Panc1 (cell line): Measurements from ENCODE around the gene CCL16. TPM values are rescaled to one million over a fixed set of nuclear protein-coding genes. Genes with fewer than 3 reads are reported as not detected.

Experiments
- ATAC-seq: fragments of 200-7000 bp; cut with Tn5 transposase; 2 replicates; pipeline ENCODE4 v1.9.1; 2020; ENCODE audit warnings: mild to moderate bottlenecking, moderate library complexity
- BruUV-seq: library from RNA; stranded (reverse); fragments of 400-500 nt; replicated peaks from 2 replicates; lab custom pipeline; 2021; lab: Mats Ljungman, UMichigan
- CTCF ChIA-PET: fragments of 300-600 bp; sonication (Branson Sonifier 250); formaldehyde crosslinking; loops from one replicate; lab custom pipeline; 2022; ENCODE audit warnings: antibody characterized with exemption; lab: Charles Lee
- POLR2A ChIA-PET: fragments of 300-600 bp; sonication (Branson Sonifier 250); formaldehyde crosslinking; loops from one replicate; lab custom pipeline; 2022; ENCODE audit warnings: antibody characterized with exemption; lab: Charles Lee
- DNase-seq: peaks from one replicate; pipeline ENCODE4 v3.0.0-alpha.2; 2010; ENCODE audit warnings: low read depth, low spot score
- H3K27ac ChIP-seq: 2 replicates; pipeline ENCODE4 v1.5.1; 2011; ENCODE audit warnings: mild to moderate bottlenecking, low read length, inconsistent platforms
- H3K27me3 ChIP-seq: fragments of 200-500 bp; sonication (Bioruptor generic); 2 replicates; pipeline ENCODE4 v1.6.0; 2014; ENCODE audit warnings: low read length, inconsistent platforms; ENCODE audit not compliant: control insufficient read depth, insufficient read depth
- H3K36me3 ChIP-seq: fragments of 200-500 bp; sonication (Bioruptor generic); 2 replicates; pipeline ENCODE4 v1.5.1; 2014; ENCODE audit warnings: inconsistent platforms, mild to moderate bottlenecking, low read length, moderate library complexity; ENCODE audit not compliant: control insufficient read depth, insufficient read depth
- H3K4me1 ChIP-seq: 2 replicates; pipeline ENCODE4 v1.5.1; 2011; ENCODE audit warnings: inconsistent platforms, mild to moderate bottlenecking, low read length, moderate library complexity; ENCODE audit not compliant: control insufficient read depth, insufficient read depth
- H3K4me3 ChIP-seq, 2 experiments: 2 replicates each; pipeline ENCODE4 v1.5.1; 2011 to 2012; ENCODE audit warnings: low read depth in 2 of 2, low read length in 2 of 2, mild to moderate bottlenecking in 2 of 2, inconsistent platforms in 1 of 2, moderate library complexity in 1 of 2
- H3K9me3 ChIP-seq: fragments of 200-500 bp; sonication (Bioruptor generic); 2 replicates; pipeline ENCODE4 v1.5.1; 2014; ENCODE audit warnings: low read depth, mild to moderate bottlenecking, inconsistent platforms, low read length, moderate library complexity; ENCODE audit not compliant: control insufficient read depth, insufficient read depth
- CTCF ChIP-seq: fragments of 450-650 bp; IDR thresholded peaks from 2 replicates; pipeline ENCODE4 v1.5.1; 2017; ENCODE audit warnings: mild to moderate bottlenecking
- POLR2AphosphoS5 ChIP-seq: IDR thresholded peaks from 2 replicates; pipeline ENCODE4 v1.6.1; 2012; ENCODE audit warnings: mild to moderate bottlenecking, low read depth, low read length, moderate library complexity
- SIN3A ChIP-seq: IDR thresholded peaks from 2 replicates; pipeline ENCODE4 v1.6.1; 2012; ENCODE audit warnings: low read depth, mild to moderate bottlenecking, low read length, moderate library complexity, borderline replicate concordance; ENCODE audit not compliant: insufficient read depth
- TCF7L2 ChIP-seq: IDR thresholded peaks from 2 replicates; pipeline ENCODE4 v1.6.1; 2011; ENCODE audit warnings: mild to moderate bottlenecking, low read depth, low read length, inconsistent platforms
- in situ Hi-C: cut with HindIII; loops from 2 replicates; pipeline ENCODE4 v1.10.0; 2016; ENCODE audit warnings: low sequenced_read_pairs, low pct_unique_long_range_greater_than_20kb
- intact Hi-C: fragments of 100-400 bp; cut with micrococcal nuclease; formaldehyde crosslinking; loops from one replicate; pipeline ENCODE4 v1.10.0; 2022; ENCODE audit not compliant: unreplicated experiment
- total RNA-seq: library from RNA; stranded (reverse); gene quantifications from one replicate; pipeline ENCODE4 v1.2.1, GENCODE V29; 2021; ENCODE audit not compliant: unreplicated experiment
- TF ChIP-seq, protein P1 (sequence below), 2 experiments: IDR thresholded peaks; 2 replicates each; pipeline ENCODE4 v1.6.1; 2011 to 2012; ENCODE audit warnings: low read depth in 2 of 2, control low read depth in 1 of 2, low read length in 1 of 2, mild to moderate bottlenecking in 1 of 2, moderate library complexity in 1 of 2; ENCODE audit not compliant: insufficient read depth in 1 of 2

CCL16 gene
- total RNA-seq, 1 experiment from 2014 or later, result not detected

DNA sequence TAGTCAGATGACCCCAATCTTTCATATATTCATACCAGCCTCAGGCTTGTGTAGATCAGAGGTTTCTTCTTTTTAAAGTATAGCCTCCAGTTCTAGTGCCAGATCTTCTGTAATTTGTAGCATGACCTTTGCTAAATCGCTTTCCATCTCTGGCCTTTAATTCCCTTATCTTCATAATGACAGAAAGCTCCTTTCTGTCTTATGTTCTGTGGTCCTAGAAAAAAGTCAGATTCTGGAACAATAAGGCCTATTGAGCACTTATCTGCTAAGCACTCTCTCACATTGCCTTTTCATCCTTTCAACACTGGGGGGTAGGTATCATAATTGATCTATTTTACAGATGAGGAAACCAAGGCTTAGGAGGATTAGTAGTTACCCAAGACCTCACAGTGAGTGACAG is 9.2 kb downstream of the CCL16 start:
- in situ Hi-C loops, result no loop called here
- CTCF ChIA-PET, result no interaction called here
- POLR2A ChIA-PET, result no interaction called here

DNA sequence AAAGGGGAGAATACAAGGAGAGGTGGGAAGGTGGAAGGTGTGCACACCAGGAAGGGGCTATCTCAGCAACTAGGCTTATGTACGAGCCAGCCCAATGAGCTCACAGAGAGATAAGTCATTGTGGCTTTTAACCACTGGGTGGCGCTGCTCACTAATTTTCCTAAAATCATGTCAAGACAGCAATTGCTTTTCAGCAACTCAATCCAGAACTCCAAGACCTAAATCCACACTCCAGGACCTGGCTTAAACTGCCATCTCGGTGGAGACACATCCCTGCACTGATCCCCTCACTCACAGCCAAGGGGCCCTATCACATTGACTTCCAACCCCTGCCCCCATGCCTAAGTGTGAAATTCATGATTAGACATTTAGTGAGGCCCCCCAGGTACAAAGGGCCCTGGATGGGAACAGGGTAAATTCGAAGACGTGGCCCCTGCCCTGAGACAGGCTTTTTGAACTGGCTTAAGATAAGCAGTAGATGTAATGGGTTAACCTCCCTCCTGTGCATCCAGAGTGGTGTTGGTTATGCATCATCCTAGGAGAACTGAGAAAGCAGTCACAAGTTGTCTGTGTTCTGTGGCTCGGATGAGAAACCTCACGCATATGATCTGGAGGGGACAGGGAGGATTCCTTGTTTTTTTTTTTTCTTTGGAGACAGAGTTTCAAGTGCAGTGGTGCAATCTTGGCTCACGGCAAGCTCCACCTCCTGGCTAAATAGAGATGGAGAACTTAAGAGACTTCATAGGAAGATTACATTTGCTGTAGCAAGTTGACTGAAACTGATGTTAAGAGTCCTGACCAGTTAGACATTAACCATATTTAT is 11.5 kb downstream of the CCL16 start:
- DNase-seq (peak; percentile 67), ATAC-seq (peak; percentile 92)
- H3K4me3 ChIP-seq, result no peak overlapping the region
- TF ChIP-seq, protein P1, sequence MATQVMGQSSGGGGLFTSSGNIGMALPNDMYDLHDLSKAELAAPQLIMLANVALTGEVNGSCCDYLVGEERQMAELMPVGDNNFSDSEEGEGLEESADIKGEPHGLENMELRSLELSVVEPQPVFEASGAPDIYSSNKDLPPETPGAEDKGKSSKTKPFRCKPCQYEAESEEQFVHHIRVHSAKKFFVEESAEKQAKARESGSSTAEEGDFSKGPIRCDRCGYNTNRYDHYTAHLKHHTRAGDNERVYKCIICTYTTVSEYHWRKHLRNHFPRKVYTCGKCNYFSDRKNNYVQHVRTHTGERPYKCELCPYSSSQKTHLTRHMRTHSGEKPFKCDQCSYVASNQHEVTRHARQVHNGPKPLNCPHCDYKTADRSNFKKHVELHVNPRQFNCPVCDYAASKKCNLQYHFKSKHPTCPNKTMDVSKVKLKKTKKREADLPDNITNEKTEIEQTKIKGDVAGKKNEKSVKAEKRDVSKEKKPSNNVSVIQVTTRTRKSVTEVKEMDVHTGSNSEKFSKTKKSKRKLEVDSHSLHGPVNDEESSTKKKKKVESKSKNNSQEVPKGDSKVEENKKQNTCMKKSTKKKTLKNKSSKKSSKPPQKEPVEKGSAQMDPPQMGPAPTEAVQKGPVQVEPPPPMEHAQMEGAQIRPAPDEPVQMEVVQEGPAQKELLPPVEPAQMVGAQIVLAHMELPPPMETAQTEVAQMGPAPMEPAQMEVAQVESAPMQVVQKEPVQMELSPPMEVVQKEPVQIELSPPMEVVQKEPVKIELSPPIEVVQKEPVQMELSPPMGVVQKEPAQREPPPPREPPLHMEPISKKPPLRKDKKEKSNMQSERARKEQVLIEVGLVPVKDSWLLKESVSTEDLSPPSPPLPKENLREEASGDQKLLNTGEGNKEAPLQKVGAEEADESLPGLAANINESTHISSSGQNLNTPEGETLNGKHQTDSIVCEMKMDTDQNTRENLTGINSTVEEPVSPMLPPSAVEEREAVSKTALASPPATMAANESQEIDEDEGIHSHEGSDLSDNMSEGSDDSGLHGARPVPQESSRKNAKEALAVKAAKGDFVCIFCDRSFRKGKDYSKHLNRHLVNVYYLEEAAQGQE (IDR thresholded peaks at IDR 0.05; ENCODE audit: insufficient read depth in 1 of 2, low read depth in 2 of 2, low read length in 1 of 2), result no peak
- TF ChIP-seq POLR2AphosphoS5 (no peak), TCF7L2 (no peak), CTCF (peak; percentile 88)
- no peaks in the 10 kb centered on the region for H3K9me3 ChIP-seq
- intact Hi-C loops, result loop anchor here (2.0 kb wide), 1 partner anchor 179 kb away; no protein-coding TSS in a partner anchor
- no peak overlapping the region for H3K27ac ChIP-seq
- ChIA-PET POLR2A (interaction anchor here (0.5 to 0.7 kb wide), 2 partner anchors 100 to 552 kb away, joined by 4 to 5 read pairs; no protein-coding TSS in a partner anchor), CTCF (interaction anchor here (0.8 to 1.6 kb wide), 9 partner anchors 9 to 179 kb away, joined by 3 to 18 read pairs (median 6); partner anchors contain the start of gene CCL15)
- peaks cover 5% of the 10 kb centered on the region; the same call in 1 of the 2 replicates for H3K4me1 ChIP-seq
- H3K36me3 ChIP-seq, result no peaks in the 10 kb centered on the region
- in situ Hi-C loops, result no loop called here
- no peaks in the 10 kb centered on the region; the same call in 1 of the 2 replicates for H3K27me3 ChIP-seq
- no TSS peak for BruUV-seq

More for the DNA sequence above, 9.2 kb downstream of the CCL16 start:
- no TSS peak for BruUV-seq
- H3K4me3 ChIP-seq, result no peak overlapping the region
- H3K27ac ChIP-seq, result no peak overlapping the region
- peaks cover 5% of the 10 kb centered on the region; the same call in 1 of the 2 replicates for H3K4me1 ChIP-seq
- ATAC-seq, result no peak
- no peaks in the 10 kb centered on the region for H3K9me3 ChIP-seq
- DNase-seq, result no peak
- no peak for TF ChIP-seq SIN3A
- TF ChIP-seq, protein P1 (IDR thresholded peaks at IDR 0.05; ENCODE audit: insufficient read depth in 1 of 2, low read depth in 2 of 2, low read length in 1 of 2), result no peak
- no peak for TF ChIP-seq POLR2AphosphoS5
- TF ChIP-seq TCF7L2, result no peak
- no peak for TF ChIP-seq CTCF
- no peaks in the 10 kb centered on the region for H3K36me3 ChIP-seq
- intact Hi-C loops, result no loop called here
- no peaks in the 10 kb centered on the region for H3K27me3 ChIP-seq
